Bronchus fibroblast of lung (primary cell): ENCODE measurements around the gene ZNF79. TPM values are rescaled to one million over a fixed set of nuclear protein-coding genes. Genes with fewer than 3 reads are reported as not detected.

Experiments used
- total RNA-seq: library from RNA; depleted of rRNA; stranded (reverse); fragments of >200 nt; gene quantifications from 2 replicates; pipeline ENCODE4 v1.2.3, GENCODE V29; 2015

ZNF79 gene
- 3.7 and 5.4 TPM in 2 replicates for total RNA-seq

DNA sequence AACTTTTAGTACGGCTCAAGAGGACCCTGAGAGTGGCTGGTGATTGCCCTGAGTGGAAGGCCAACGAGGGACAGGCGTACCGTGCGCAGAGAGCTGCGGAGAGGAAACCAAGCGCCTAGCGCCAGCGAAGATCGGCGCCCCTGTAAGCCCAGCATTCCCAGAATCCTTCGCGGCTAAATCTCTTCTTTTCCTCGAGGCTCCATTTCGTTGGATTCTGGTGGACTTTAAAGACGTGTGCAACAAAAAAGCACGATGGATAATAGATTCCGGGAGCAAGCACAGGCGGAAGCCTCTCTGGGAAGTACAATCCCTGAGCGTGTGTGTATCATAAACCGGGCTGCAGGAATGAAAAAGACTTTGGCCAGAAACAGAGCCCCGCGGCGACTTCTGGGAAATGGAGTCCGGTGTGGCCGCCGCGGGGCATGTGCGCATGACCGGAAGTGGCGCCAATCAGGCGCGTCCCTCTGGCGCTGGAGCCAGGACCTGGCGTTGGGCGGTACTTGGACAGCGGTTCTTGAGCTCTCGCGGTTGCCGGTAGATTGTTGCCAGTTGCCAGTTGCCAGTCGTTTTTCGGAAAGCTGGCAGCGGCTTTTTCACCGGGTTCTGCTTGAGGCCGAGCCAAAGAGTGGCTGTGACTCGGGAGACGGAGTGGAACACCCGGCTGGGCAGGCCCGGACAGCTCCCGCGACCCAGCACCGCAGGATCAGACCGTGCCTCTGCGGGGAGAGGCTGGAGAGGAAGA is at the start of gene ZNF79:
TSS of gene ZNF79 (plus strand) at position 449 of the 742 bp plus-strand sequence. CDS start 406 bp downstream, outside the sequence.

DNA sequence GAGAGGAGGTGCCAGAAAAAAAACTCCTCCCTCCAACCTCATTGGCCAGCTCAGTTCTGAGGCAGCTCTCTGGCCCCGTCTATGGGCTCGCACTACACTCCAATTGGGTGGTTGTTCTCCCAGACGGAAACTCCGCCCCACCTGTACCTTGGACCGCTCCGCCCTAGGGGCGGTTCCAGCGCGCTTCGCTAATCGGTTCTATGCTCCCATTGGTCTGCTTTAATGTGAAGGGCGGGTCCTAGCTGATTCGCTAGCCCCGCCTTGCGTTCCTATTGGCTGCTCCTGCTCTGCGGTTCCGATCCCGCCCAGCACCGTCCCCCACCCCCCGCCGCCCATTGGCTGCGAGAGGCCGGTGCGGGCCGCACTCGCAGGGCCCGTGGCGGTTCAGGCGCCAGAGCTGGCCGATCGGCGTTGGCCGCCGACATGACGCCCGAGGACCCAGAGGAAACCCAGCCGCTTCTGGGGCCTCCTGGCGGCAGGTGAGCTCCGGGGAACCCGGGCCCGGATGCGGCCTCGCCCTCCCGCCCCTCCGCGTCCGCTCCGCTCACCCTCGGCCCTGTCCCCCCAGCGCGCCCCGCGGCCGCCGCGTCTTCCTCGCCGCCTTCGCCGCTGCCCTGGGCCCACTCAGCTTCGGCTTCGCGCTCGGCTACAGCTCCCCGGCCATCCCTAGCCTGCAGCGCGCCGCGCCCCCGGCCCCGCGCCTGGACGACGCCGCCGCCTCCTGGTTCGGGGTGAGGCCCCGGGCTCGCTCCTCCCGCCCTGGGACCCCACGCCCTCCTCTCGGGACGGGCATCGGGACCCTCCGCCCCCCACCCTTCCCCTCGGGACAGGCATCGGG is 27.2 kb upstream of the ZNF79 start, which contains the start of gene SLC2A8:
TSS of gene SLC2A8 (plus strand) at position 362 of the 838 bp plus-strand sequence. CDS start at position 424, 62 bp downstream.

DNA sequence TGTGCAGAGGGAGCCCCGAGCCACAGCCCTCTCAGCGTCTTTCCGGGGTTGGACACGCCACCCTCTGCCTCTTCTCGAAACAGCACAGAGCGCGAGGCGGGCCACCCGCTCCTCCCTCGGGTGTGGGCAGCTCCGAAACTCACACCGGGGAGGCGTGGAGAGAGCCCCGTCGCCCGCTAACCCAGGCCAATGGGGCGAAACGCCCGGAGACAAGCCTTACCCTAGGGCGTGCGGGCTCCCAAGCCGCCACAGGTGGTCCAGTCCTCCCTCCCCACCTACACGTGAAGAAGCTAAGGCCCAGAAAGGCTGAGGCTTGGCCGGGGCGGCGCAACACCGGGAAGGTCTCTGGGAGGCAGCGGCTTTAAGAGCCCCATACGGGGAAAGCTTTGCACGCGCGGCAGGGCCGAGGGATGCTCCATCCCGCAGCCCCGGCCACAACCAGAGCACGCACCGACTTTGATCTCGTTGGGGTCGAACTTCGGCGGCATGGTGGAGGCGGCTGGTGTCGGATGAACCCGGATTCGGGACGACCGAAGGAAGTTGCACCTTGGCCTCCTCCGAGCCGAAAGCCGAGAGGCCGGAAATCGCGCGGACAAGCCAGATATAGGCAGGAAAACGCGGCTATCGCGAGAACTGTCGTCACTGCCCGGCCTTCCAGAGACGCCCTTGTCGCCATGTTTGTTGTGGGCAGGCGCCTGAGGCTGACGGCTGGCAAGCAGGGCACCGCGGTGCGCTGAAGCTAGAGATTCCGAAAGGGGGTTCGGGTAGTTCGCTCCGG is 26.8 kb downstream of the ZNF79 start, which contains the start of the genes LRSAM1 and RPL12:
TSS of gene LRSAM1 (plus strand) at position 681 of the 778 bp plus-strand sequence. CDS start 3,018 bp downstream, outside the sequence.
TSS of gene RPL12 (minus strand) at position 577 of the 778 bp plus-strand sequence. CDS start at position 488, 89 bp downstream.

Other genes with a start within 250 kb of the ZNF79 start
- gene GARNL3, start 159.6 kb upstream of the ZNF79 start, total RNA-seq, result 2.4 TPM in 2 replicates
- gene SLC2A8, start 27.2 kb upstream of the ZNF79 start, total RNA-seq, result 8.0 and 9.2 TPM in 2 replicates
- gene RPL12, start 27.0 kb downstream of the ZNF79 start, total RNA-seq, result 2,992 and 2,996 TPM in 2 replicates
- 10.7 and 16.3 TPM in 2 replicates for gene LRSAM1, start 27.1 kb downstream of the ZNF79 start, total RNA-seq
- 19.0 and 20.1 TPM in 2 replicates for gene STXBP1, start 187.9 kb downstream of the ZNF79 start, total RNA-seq